ENCODE results near the gene AGPAT2. TPM values are rescaled to one million over a fixed set of nuclear protein-coding genes. Genes with fewer than 3 reads are reported as not detected.

AGPAT2 gene
- total RNA-seq, 1 experiment from 2014 or later: 40.2 TPM

DNA sequence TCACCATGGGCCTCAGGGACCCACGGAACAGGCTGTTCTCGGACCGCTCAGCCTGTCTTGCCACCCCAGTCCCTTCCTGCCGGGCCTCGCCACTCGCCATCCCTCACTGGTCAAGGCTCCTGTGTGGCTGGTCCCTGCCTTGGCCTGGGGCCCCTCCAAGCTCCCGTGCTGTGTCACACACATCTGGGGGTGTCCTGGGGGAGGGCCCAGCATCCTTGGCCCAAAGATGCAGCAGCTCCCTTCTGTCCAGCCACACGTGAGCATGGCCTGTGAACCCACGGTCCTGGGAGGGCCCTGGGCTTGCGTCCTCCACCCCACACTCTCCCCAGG lies 25.0 kb downstream of the AGPAT2 start:
- no peak for ATAC-seq
- Mint-ChIP-seq H3K27ac (no peak overlapping the region), H3K36me3 (no peaks in the 10 kb centered on the region), H3K4me3 (no peak overlapping the region), H3K4me1 (peaks cover 3% of the 10 kb centered on the region; the same call in 1 of the 2 replicates), H3K27me3 (ENCODE audit: low read depth) (no peaks in the 10 kb centered on the region; the same call in 1 of the 2 replicates), H3K9me3 (no peaks in the 10 kb centered on the region)
- DNase-seq (ENCODE audit: low spot score): no peak
- TF ChIP-seq FOXK1 (CRISPR knock-in tag; IDR thresholded peaks at IDR 0.05) (no peak), ZNF671 (CRISPR knock-in tag; IDR thresholded peaks at IDR 0.05) (no peak), MXD4 (CRISPR knock-in tag; IDR thresholded peaks at IDR 0.05; ENCODE audit: borderline replicate concordance) (no peak), TEAD1 (CRISPR knock-in tag; IDR thresholded peaks at IDR 0.05) (no peak), SMAD3 (CRISPR knock-in tag; IDR thresholded peaks at IDR 0.05; ENCODE audit: borderline replicate concordance) (no peak), PRRX2 (CRISPR knock-in tag; IDR thresholded peaks at IDR 0.05) (no peak), RELA (CRISPR knock-in tag; IDR thresholded peaks at IDR 0.05; ENCODE audit: borderline replicate concordance) (no peak), NFATC4 (CRISPR knock-in tag; IDR thresholded peaks at IDR 0.05) (no peak), CREB1 (CRISPR knock-in tag; IDR thresholded peaks at IDR 0.05) (no peak)
- TF ChIP-seq, protein P1, sequence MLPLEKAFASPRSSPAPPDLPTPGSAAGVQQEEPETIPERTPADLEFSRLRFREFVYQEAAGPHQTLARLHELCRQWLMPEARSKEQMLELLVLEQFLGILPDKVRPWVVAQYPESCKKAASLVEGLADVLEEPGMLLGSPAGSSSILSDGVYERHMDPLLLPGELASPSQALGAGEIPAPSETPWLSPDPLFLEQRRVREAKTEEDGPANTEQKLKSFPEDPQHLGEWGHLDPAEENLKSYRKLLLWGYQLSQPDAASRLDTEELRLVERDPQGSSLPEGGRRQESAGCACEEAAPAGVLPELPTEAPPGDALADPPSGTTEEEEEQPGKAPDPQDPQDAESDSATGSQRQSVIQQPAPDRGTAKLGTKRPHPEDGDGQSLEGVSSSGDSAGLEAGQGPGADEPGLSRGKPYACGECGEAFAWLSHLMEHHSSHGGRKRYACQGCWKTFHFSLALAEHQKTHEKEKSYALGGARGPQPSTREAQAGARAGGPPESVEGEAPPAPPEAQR (CRISPR knock-in tag; IDR thresholded peaks at IDR 0.05): no peak
- TF ChIP-seq, protein P2, sequence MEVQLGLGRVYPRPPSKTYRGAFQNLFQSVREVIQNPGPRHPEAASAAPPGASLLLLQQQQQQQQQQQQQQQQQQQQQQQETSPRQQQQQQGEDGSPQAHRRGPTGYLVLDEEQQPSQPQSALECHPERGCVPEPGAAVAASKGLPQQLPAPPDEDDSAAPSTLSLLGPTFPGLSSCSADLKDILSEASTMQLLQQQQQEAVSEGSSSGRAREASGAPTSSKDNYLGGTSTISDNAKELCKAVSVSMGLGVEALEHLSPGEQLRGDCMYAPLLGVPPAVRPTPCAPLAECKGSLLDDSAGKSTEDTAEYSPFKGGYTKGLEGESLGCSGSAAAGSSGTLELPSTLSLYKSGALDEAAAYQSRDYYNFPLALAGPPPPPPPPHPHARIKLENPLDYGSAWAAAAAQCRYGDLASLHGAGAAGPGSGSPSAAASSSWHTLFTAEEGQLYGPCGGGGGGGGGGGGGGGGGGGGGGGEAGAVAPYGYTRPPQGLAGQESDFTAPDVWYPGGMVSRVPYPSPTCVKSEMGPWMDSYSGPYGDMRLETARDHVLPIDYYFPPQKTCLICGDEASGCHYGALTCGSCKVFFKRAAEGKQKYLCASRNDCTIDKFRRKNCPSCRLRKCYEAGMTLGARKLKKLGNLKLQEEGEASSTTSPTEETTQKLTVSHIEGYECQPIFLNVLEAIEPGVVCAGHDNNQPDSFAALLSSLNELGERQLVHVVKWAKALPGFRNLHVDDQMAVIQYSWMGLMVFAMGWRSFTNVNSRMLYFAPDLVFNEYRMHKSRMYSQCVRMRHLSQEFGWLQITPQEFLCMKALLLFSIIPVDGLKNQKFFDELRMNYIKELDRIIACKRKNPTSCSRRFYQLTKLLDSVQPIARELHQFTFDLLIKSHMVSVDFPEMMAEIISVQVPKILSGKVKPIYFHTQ (CRISPR knock-in tag; IDR thresholded peaks at IDR 0.05): no peak
- TF ChIP-seq, protein P3, sequence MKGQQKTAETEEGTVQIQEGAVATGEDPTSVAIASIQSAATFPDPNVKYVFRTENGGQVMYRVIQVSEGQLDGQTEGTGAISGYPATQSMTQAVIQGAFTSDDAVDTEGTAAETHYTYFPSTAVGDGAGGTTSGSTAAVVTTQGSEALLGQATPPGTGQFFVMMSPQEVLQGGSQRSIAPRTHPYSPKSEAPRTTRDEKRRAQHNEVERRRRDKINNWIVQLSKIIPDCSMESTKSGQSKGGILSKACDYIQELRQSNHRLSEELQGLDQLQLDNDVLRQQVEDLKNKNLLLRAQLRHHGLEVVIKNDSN (CRISPR knock-in tag; IDR thresholded peaks at IDR 0.05): no peak
- TF ChIP-seq, protein P4, sequence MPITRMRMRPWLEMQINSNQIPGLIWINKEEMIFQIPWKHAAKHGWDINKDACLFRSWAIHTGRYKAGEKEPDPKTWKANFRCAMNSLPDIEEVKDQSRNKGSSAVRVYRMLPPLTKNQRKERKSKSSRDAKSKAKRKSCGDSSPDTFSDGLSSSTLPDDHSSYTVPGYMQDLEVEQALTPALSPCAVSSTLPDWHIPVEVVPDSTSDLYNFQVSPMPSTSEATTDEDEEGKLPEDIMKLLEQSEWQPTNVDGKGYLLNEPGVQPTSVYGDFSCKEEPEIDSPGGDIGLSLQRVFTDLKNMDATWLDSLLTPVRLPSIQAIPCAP (CRISPR knock-in tag; IDR thresholded peaks at IDR 0.05): no peak
- TF ChIP-seq, protein P5, sequence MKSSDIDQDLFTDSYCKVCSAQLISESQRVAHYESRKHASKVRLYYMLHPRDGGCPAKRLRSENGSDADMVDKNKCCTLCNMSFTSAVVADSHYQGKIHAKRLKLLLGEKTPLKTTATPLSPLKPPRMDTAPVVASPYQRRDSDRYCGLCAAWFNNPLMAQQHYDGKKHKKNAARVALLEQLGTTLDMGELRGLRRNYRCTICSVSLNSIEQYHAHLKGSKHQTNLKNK (CRISPR knock-in tag; IDR thresholded peaks at IDR 0.05): no peak
- TF ChIP-seq, protein P6, sequence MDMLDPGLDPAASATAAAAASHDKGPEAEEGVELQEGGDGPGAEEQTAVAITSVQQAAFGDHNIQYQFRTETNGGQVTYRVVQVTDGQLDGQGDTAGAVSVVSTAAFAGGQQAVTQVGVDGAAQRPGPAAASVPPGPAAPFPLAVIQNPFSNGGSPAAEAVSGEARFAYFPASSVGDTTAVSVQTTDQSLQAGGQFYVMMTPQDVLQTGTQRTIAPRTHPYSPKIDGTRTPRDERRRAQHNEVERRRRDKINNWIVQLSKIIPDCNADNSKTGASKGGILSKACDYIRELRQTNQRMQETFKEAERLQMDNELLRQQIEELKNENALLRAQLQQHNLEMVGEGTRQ (CRISPR knock-in tag; IDR thresholded peaks at IDR 0.05): no peak
- CTCF ChIA-PET: interaction anchor here (1.2 to 2.4 kb wide), 2 partner anchors 10 to 299 kb away, joined by 3 to 16 read pairs; no protein-coding TSS in a partner anchor
- POLR2A ChIA-PET: no interaction called here

DNA sequence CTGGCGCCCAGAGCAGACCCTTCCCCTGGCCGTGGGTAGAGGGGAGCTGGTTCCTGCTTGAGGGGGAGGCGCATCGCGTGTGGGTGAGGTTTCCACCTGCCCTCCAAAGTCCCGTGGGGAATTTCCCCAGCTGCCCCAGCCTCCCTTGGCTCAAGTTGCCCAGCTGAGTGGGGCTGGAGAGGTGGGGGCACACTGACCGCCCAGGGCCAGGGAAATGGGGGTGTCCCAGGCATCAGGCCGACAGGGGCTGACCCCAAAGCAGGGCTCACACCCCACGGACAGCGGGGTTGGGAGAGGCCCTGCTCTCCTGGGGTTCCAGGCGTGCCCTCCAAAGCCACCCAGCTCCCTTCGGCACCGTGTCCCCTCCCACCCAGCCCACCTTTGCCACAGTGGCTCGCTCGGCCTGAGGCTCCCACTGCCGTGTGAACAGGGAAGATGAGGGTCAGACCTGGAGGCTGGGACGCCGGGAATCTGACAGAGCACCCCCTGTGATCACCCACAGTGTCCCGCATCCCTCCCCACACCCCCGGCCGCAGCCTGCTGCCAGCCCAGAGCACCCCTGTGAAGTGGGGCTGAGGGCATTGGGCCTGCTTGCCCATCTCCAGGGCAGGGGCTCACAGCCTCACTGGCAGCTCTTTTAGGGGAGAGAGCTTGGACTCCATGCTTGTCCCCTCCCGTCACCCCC lies 25.5 kb downstream of the AGPAT2 start:
- no peak for TF ChIP-seq TP53 (CRISPR knock-in tag; IDR thresholded peaks at IDR 0.05)
- TF ChIP-seq NFE2L1 (CRISPR knock-in tag; IDR thresholded peaks at IDR 0.05): no peak
- no peak for TF ChIP-seq NFATC4 (CRISPR knock-in tag; IDR thresholded peaks at IDR 0.05)
- TF ChIP-seq, protein P7, sequence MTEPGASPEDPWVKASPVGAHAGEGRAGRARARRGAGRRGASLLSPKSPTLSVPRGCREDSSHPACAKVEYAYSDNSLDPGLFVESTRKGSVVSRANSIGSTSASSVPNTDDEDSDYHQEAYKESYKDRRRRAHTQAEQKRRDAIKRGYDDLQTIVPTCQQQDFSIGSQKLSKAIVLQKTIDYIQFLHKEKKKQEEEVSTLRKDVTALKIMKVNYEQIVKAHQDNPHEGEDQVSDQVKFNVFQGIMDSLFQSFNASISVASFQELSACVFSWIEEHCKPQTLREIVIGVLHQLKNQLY (CRISPR knock-in tag; IDR thresholded peaks at IDR 0.05): no peak
- TF ChIP-seq SP1 (CRISPR knock-in tag; conservative IDR thresholded peaks at IDR 0.05): no peak
- TF ChIP-seq, protein P8, sequence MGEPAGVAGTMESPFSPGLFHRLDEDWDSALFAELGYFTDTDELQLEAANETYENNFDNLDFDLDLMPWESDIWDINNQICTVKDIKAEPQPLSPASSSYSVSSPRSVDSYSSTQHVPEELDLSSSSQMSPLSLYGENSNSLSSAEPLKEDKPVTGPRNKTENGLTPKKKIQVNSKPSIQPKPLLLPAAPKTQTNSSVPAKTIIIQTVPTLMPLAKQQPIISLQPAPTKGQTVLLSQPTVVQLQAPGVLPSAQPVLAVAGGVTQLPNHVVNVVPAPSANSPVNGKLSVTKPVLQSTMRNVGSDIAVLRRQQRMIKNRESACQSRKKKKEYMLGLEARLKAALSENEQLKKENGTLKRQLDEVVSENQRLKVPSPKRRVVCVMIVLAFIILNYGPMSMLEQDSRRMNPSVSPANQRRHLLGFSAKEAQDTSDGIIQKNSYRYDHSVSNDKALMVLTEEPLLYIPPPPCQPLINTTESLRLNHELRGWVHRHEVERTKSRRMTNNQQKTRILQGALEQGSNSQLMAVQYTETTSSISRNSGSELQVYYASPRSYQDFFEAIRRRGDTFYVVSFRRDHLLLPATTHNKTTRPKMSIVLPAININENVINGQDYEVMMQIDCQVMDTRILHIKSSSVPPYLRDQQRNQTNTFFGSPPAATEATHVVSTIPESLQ (CRISPR knock-in tag; IDR thresholded peaks at IDR 0.05): no peak
- TF ChIP-seq EMX1 (CRISPR knock-in tag; IDR thresholded peaks at IDR 0.05): no peak
- TF ChIP-seq NR2C2 (CRISPR knock-in tag; IDR thresholded peaks at IDR 0.05): no peak
- Mint-ChIP-seq H3K4me3 (no peak overlapping the region), H3K27ac (no peak overlapping the region), H3K36me3 (no peaks in the 10 kb centered on the region), H3K27me3 (ENCODE audit: low read depth) (no peaks in the 10 kb centered on the region; the same call in 1 of the 2 replicates), H3K4me1 (peaks cover 3% of the 10 kb centered on the region; the same call in 1 of the 2 replicates), H3K9me3 (no peaks in the 10 kb centered on the region)
- ChIA-PET POLR2A (no interaction called here), CTCF (interaction anchor here (1.2 to 2.4 kb wide), 2 partner anchors 10 to 299 kb away, joined by 3 to 16 read pairs; no protein-coding TSS in a partner anchor)
- no peak for ATAC-seq
- no peak for DNase-seq (ENCODE audit: low spot score)

All from WTC11 (cell line).